SJCRH30 (cell line): Measurements from ENCODE around the gene CUL2. TPM values are rescaled to one million over a fixed set of nuclear protein-coding genes. Genes with fewer than 3 reads are reported as not detected.

ENCODE experiments used
- DNase-seq, 2 experiments: peaks; one replicate each; pipeline ENCODE4 v3.0.0-alpha.2; 2015 to 2020
- H3K27ac ChIP-seq: fragments of 250-450 bp; sonication (Bioruptor Pico); 2 replicates; pipeline ENCODE4 v1.5.1; 2020; ENCODE audit warnings: mild to moderate bottlenecking, moderate library complexity
- H3K27me3 ChIP-seq: fragments of 250-450 bp; sonication (Bioruptor Pico); 2 replicates; pipeline ENCODE4 v1.5.1; 2020; ENCODE audit warnings: mild to moderate bottlenecking, moderate library complexity
- H3K36me3 ChIP-seq: fragments of 250-450 bp; sonication (Bioruptor Pico); 2 replicates; pipeline ENCODE4 v1.5.1; 2020; ENCODE audit warnings: mild to moderate bottlenecking, moderate library complexity
- H3K4me1 ChIP-seq: fragments of 250-450 bp; sonication (Bioruptor Pico); 2 replicates; pipeline ENCODE4 v1.5.1; 2020; ENCODE audit warnings: mild to moderate bottlenecking, moderate library complexity
- H3K4me3 ChIP-seq: fragments of 250-450 bp; sonication (Bioruptor Pico); 2 replicates; pipeline ENCODE4 v1.5.1; 2020; ENCODE audit warnings: mild to moderate bottlenecking, moderate library complexity
- H3K9me3 ChIP-seq: fragments of 250-450 bp; sonication (Bioruptor Pico); replicated peaks from 2 replicates; pipeline ENCODE4 v1.5.1; 2020; ENCODE audit warnings: mild to moderate bottlenecking, moderate library complexity
- total RNA-seq: library from RNA; depleted of rRNA; stranded (reverse); fragments of >200 nt; shearing (Covaris generic); gene quantifications from 2 replicates; pipeline ENCODE4 v1.2.3, GENCODE V29; 2014

CUL2 gene
- total RNA-seq, 1 experiment from 2014 or later, result 51.4 TPM

DNA sequence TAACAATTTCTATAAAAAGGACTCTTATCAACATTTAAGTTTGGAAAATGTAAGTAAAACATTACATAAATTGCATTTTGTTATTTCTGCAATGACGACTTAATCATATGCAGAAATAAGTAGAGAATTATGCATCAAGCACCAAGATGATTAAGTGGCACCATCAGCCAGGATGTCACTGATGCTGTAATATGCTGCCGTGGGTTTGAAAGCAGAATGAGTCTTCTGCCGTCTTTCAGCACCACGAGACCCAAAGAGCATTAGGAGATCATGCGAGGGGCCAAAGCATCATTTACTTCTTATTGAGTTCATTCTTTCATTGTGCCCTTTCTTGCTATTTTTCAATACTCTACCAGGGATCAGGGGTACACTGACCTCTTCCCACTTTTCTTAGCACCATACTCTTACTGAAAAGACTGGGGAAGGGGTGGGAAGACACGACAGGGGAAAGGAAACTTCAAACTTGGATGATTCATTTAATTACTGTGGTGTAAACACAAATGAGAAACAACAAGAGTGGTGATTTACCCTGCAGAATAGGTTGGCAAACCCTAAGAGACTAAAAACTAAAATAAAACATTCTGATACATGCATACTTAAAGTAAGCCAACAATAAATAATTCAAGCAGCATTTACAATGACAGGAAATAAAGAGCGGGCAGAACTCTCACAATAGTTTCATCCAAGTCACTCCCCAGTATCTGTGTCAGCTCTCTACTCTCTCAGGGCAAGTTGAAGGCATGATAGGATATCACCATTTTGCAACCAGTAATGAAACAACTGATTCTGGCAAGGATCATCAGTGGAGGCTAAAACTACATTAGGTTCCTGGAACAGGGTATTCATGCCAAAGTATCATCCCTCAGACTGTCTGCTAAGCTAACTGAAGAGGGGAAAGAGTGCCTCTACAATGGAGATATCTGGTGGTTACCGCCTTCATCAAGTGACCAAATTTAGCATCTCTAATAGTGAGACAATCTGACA is 70.8 kb downstream of the CUL2 start:
- no peak for DNase-seq
- H3K4me1 ChIP-seq, result no peaks in the 10 kb centered on the region
- no peaks in the 10 kb centered on the region for H3K9me3 ChIP-seq
- H3K27ac ChIP-seq, result no peak overlapping the region
- no peaks in the 10 kb centered on the region for H3K27me3 ChIP-seq
- H3K4me3 ChIP-seq, result no peak overlapping the region
- H3K36me3 ChIP-seq, result peaks cover 21% of the 10 kb centered on the region

DNA sequence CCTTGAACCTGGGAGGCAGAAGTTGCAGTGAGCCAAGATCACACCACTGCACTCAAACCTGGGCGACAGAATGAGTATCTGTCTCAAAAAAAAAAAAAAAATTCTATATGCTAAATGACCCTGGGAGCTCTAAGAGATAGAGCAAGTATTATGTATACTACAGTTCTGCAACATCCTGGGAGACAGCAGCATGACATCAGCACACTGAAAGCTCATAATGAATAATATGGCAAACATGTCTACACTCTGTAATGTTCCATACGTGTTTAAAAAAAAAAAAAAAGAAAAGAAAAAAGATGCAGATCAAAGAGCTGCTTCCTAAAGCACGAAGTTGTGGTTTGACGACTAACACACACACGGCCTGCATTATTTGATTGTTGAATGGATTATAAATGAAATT is 72.5 kb downstream of the CUL2 start:
- no peak for DNase-seq
- H3K27me3 ChIP-seq, result no peaks in the 10 kb centered on the region
- H3K4me3 ChIP-seq, result no peak overlapping the region
- peaks cover 18% of the 10 kb centered on the region for H3K36me3 ChIP-seq
- no peaks in the 10 kb centered on the region for H3K4me1 ChIP-seq
- H3K27ac ChIP-seq, result no peak overlapping the region
- H3K9me3 ChIP-seq, result no peaks in the 10 kb centered on the region

DNA sequence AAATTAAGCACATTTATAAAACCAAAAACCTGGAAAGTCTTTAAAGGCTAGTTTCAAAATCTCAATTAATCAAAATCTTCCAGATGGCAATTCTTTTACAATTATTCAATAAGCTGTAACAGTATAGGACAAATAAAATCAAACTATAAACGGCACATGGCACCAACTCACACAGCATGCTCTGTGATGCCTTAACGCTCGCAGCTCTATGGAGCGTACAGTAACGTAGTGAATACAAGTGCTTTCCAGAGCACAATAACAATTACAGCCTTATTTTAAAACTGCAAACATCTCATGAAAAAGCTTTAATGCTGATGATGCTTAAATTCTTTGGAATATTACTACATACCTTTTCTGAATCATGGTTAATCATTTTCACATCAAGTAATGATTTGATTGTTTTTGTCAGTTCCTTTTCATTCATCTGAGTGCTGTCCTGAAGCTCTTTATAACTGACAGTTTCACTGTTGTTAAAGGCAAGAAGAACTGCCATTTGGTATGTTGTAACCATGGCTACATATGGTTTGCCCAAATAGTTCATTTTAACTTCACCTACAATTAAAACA is 74.2 kb downstream of the CUL2 start:
- Histone ChIP-seq H3K4me3 (no peak overlapping the region), H3K27me3 (no peaks in the 10 kb centered on the region), H3K4me1 (no peaks in the 10 kb centered on the region), H3K27ac (no peak overlapping the region), H3K9me3 (no peaks in the 10 kb centered on the region), H3K36me3 (peaks cover 13% of the 10 kb centered on the region)
- DNase-seq, result no peak

DNA sequence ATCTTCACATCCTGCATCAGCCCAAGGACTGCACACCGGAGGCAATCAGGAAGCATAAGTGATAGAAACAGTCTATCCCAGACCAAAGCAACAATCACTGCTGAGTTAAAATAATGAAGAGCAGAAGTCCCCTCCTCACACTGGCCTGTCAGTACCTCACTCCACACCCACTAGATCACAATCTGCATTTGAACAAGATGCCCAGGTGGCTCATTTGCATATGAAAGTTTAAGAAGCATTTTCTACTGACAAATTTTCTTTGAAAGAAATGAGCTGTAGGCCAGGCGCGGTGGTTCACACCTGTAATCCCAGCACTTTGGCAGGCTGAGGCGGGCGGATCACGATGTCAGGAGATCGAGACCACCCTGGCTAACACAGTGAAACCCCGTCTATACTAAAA is 77.4 kb downstream of the CUL2 start:
- Histone ChIP-seq H3K9me3 (no peaks in the 10 kb centered on the region), H3K36me3 (peaks cover 13% of the 10 kb centered on the region), H3K4me3 (no peak overlapping the region), H3K4me1 (no peaks in the 10 kb centered on the region), H3K27ac (no peak overlapping the region), H3K27me3 (no peaks in the 10 kb centered on the region)
- no peak for DNase-seq

DNA sequence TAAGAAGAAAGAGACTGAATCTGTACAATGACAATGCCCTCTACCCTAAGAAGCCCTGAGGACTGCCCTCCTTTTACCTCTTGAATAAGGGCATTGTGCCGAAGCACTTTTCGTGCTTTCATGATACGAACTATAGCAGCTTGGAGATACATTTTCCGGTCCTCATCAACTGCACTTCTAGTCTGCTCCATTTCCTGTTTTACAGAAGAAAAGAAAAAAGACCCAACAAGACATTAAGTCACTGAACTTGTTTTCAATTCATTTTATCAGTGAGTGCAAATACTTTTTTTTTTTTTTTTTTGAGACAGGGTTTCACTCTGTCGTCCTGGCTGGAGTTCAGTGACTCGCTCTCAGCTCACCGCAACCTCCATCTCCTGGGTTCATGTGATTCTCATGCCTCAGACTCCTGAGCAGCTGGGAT is 78.4 kb downstream of the CUL2 start:
- H3K4me1 ChIP-seq, result no peaks in the 10 kb centered on the region
- no peak overlapping the region for H3K27ac ChIP-seq
- no peak for DNase-seq
- H3K36me3 ChIP-seq, result peaks cover 13% of the 10 kb centered on the region
- H3K27me3 ChIP-seq, result no peaks in the 10 kb centered on the region
- no peaks in the 10 kb centered on the region for H3K9me3 ChIP-seq
- no peak overlapping the region for H3K4me3 ChIP-seq

DNA sequence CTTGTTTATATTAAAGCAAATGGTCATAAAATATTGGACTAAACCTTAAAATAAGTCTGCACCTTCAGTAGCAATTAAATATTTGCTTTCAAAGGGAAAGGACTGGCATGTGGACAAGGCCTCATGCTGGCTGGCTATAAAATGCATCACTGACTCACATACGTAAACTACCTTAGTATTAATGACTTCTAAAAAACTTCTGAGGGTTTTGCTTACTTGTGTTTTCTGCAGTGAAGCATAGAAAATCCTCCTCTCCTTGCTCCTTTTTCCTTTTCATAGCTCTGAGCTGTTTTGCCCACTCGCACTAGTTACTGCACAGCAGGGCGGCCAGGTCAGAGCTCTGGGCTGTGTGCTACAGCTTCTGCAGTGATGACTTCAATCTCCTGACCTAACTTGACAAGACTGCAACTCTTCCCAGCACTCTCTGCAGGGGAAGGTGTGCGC is 82.3 kb downstream of the CUL2 start:
- Histone ChIP-seq H3K36me3 (no peaks in the 10 kb centered on the region), H3K27me3 (no peaks in the 10 kb centered on the region), H3K4me3 (no peak overlapping the region), H3K4me1 (no peaks in the 10 kb centered on the region), H3K9me3 (no peaks in the 10 kb centered on the region), H3K27ac (no peak overlapping the region)
- no peak for DNase-seq

DNA sequence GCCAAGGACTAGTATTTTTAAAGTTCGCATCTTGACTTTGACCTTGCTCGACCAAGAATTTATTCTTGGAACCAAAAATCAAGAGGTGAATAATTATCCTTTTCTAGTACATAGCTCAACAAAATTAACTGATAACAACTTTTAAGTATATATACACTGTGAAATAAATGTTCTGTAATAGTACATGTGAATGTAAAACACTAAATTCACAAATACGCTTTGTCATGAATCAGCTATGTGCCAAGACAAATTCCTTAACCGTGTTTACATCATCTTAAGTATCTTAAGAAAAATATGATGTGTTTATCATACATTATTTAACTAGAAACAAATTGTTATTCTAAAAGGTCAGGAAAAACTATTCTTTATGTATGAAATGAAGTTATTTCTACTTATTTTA is 83.3 kb downstream of the CUL2 start:
- H3K4me3 ChIP-seq, result no peak overlapping the region
- H3K27ac ChIP-seq, result no peak overlapping the region
- H3K4me1 ChIP-seq, result no peaks in the 10 kb centered on the region
- DNase-seq, result no peak
- no peaks in the 10 kb centered on the region for H3K27me3 ChIP-seq
- H3K9me3 ChIP-seq, result no peaks in the 10 kb centered on the region
- no peaks in the 10 kb centered on the region for H3K36me3 ChIP-seq

DNA sequence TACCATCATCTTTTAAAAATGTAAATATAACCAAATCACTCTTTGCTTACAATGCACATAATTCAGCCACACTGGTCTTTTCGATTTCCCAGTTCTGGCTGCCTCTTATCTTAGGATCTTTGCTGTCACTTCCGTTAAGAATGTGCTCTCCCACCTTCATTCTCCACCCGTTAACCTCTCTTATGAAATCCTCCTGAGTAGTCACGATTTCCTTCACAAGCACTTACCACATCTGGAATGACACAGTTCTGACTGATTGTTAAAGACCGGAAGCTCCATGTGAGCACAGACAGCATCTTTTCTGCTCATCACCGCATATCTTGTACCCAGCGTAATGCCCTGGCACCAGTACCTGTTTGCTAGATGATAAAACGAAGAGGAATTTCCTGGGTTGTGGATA is 84.3 kb downstream of the CUL2 start:
- no peak for DNase-seq
- no peak overlapping the region for H3K4me3 ChIP-seq
- H3K9me3 ChIP-seq, result no peaks in the 10 kb centered on the region
- no peaks in the 10 kb centered on the region for H3K4me1 ChIP-seq
- no peaks in the 10 kb centered on the region for H3K27me3 ChIP-seq
- H3K27ac ChIP-seq, result no peak overlapping the region
- H3K36me3 ChIP-seq, result no peaks in the 10 kb centered on the region

DNA sequence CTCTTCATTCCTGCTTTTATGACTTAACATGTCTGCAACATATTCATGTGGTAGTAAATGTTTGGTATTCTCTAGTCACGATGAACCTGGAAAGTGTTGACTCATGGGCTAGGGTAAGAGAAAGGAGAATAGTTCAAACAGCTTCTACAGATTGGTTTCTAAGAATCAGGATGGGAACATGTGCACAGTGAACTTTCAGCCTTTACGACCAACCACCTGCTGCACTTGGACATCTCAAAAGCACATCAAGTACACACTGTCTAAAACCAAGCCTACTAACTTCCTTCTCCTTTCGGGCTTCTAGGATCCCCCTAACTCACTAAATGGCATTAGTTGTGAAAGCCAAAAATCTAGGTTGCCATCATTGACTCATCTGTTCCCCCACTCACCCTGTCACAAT is 85.5 kb downstream of the CUL2 start:
- no peak for DNase-seq
- H3K36me3 ChIP-seq, result no peaks in the 10 kb centered on the region

DNA sequence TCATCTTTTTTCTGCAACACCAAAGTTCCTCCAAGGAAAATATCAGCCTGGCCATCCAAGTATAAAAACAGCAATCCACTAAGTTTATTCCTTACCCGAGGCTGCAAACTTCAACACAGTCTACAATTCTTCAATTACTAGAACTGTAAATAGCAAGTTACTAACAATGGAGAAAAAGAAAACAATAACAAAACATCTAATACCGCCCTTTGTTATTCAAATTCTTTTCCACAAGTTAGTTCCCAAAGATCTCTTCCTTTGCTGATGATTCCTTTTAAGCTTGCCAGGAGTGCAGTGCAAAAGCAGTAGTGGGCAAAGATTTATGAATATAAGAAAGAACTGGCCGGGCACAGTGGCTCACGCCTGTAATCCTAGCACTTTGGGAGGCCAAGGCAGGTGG is 86.2 kb downstream of the CUL2 start:
- no peaks in the 10 kb centered on the region for H3K36me3 ChIP-seq
- no peaks in the 10 kb centered on the region for H3K9me3 ChIP-seq
- no peak overlapping the region for H3K27ac ChIP-seq
- DNase-seq, result no peak
- H3K4me3 ChIP-seq, result no peak overlapping the region
- no peaks in the 10 kb centered on the region for H3K27me3 ChIP-seq
- H3K4me1 ChIP-seq, result no peaks in the 10 kb centered on the region

More for the DNA sequence above, 85.5 kb downstream of the CUL2 start:
- Histone ChIP-seq H3K4me3 (no peak overlapping the region), H3K4me1 (no peaks in the 10 kb centered on the region), H3K27me3 (no peaks in the 10 kb centered on the region), H3K9me3 (no peaks in the 10 kb centered on the region), H3K27ac (no peak overlapping the region)

DNA sequence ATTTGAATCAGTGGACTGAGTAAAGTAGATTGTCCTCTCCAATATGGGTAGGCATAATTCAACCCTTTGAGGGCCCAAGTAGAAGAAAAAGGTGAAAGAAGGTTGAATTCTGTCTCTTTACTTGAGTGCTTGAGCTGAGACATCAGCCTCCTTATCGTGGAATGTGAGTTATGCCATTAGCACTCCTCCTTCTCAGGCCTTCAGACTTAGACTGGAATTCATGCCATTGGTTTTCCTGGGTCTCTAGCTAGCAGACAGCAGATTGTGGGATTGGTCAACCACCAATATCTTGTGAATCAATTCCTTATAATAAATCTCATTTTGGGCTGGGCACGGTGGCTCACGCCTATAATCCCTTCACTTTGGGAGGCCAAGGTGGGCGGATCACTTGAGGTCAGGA is 89.2 kb downstream of the CUL2 start:
- no peaks in the 10 kb centered on the region for H3K9me3 ChIP-seq
- no peaks in the 10 kb centered on the region for H3K36me3 ChIP-seq
- H3K4me1 ChIP-seq, result no peaks in the 10 kb centered on the region
- no peak for DNase-seq
- no peak overlapping the region for H3K4me3 ChIP-seq
- H3K27me3 ChIP-seq, result no peaks in the 10 kb centered on the region
- no peak overlapping the region for H3K27ac ChIP-seq

DNA sequence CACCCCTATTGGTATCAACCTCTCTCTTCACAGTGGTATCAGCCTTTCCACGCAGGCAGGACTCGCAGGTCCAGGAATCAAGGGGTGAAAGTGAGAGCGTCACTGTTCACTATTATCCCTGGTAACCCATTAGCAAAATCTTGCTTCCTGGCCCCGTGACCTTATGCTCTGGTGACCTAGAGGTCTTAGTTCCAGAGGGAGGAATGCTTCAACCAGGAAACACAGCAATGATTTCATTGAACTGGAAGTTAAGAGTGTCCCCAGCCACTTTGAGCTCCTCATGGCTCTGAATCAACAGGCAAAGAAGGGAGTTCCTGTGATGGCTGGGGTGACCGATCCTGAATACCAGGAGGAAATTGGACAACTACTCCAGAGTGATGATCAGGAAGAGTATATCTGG is 90.6 kb downstream of the CUL2 start:
- H3K36me3 ChIP-seq, result no peaks in the 10 kb centered on the region
- H3K27ac ChIP-seq, result no peak overlapping the region
- H3K4me3 ChIP-seq, result no peak overlapping the region
- DNase-seq, result no peak
- no peaks in the 10 kb centered on the region for H3K27me3 ChIP-seq
- H3K4me1 ChIP-seq, result no peaks in the 10 kb centered on the region
- H3K9me3 ChIP-seq, result no peaks in the 10 kb centered on the region

DNA sequence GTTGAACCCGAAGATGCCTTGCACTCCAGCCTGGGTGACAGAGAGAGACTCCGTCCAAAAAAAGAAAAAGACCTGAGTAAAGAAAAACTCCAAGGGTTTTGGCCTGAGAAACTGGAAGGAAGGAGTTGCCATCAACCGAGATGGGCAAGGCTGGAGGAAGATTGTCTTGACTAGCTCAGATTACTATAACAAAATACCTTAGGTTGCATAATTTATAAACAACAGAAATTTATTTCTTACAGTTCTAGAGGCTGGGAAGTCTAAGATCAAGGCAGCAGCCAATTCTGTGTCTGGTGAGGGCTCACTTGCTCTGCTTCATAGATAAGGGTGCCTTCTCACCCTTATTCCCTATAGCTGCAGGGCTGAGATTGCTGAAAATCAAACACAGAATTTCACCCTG is 91.2 kb downstream of the CUL2 start:
- no peak for DNase-seq
- no peaks in the 10 kb centered on the region for H3K27me3 ChIP-seq
- no peaks in the 10 kb centered on the region for H3K36me3 ChIP-seq
- H3K9me3 ChIP-seq, result no peaks in the 10 kb centered on the region
- no peaks in the 10 kb centered on the region for H3K4me1 ChIP-seq
- no peak overlapping the region for H3K27ac ChIP-seq
- no peak overlapping the region for H3K4me3 ChIP-seq

DNA sequence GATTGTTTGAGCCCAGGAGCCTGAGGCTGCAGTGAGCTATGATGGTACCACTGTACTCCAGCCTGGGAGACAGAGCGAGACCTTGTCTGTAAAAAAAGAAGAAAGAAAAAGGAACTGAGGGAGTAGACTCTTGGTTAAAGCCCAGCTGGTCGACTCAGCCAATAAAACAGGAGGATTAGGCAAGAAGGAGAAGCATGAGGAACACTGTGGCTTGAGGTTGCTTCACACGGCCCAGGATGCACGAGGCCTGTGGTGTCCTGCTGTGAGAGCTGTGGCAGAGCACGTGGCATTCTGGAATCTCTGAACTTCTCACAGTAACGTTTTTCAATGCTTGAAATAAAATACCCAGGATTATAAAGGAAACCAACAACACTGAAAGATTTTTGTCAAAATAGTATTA is 93.3 kb downstream of the CUL2 start:
- no peak overlapping the region for H3K27ac ChIP-seq
- H3K4me3 ChIP-seq, result no peak overlapping the region
- no peak for DNase-seq
- H3K27me3 ChIP-seq, result no peaks in the 10 kb centered on the region
- no peaks in the 10 kb centered on the region for H3K4me1 ChIP-seq
- H3K9me3 ChIP-seq, result no peaks in the 10 kb centered on the region
- H3K36me3 ChIP-seq, result no peaks in the 10 kb centered on the region

DNA sequence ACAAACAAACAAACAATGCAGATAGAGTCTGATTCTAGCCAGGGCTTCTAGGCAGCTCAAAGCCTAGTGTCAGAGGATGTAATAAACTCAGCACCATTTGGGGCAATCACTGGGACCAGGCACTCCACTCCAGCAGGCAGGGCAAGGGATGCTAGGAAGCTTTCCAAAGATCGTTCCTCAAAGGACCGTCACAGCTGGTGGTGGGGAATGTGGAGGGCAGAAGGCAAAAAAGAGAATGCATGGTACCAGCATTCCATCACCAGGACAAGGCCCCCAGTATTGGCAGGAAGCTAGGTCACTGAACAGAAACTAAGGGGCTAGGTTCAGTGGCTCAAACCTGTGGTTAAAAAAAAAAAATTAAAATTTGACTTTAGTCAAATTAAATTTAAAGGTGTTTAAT is 94.2 kb downstream of the CUL2 start:
- no peak for DNase-seq

More for the DNA sequence above, 94.2 kb downstream of the CUL2 start:
- H3K4me3 ChIP-seq, result no peak overlapping the region
- no peaks in the 10 kb centered on the region for H3K4me1 ChIP-seq
- H3K27me3 ChIP-seq, result no peaks in the 10 kb centered on the region
- no peaks in the 10 kb centered on the region for H3K36me3 ChIP-seq
- H3K27ac ChIP-seq, result no peak overlapping the region
- H3K9me3 ChIP-seq, result no peaks in the 10 kb centered on the region
